Uterus (tissue), 4 donors: ENCODE results near the gene CD9. TPM values are rescaled to one million over a fixed set of nuclear protein-coding genes. Genes with fewer than 3 reads are reported as not detected.

Experiments
- DNase-seq, 2 donors: peaks; one replicate each; pipeline ENCODE4 v3.0.0-alpha.2; 2019 to 2020
- H3K27ac ChIP-seq, 2 donors: fragments of 200-600 bp; sonication (generic); 1 replicate in 1 of 2; 2 replicates in 1 of 2; pipeline ENCODE4 v1.5.1; 2016 to 2018
- H3K27me3 ChIP-seq, 2 donors: fragments of 200-600 bp; sonication (generic); one replicate each; pipeline ENCODE4 v1.5.1; 2018 to 2019; ENCODE audit warnings: control low read depth in 1 of 2
- H3K36me3 ChIP-seq, 2 donors: fragments of 200-600 bp; sonication (generic); one replicate each; pipeline ENCODE4 v1.5.1; 2019; ENCODE audit warnings: control low read depth in 1 of 2
- H3K4me1 ChIP-seq, 2 donors: fragments of 200-600 bp; sonication (generic); one replicate each; pipeline ENCODE4 v1.5.1; 2018 to 2019; ENCODE audit warnings: control low read depth in 1 of 2
- H3K4me3 ChIP-seq, 2 donors: fragments of 200-600 bp; sonication (generic); 1 replicate in 1 of 2; 2 replicates in 1 of 2; pipeline ENCODE4 v1.5.1; 2018 to 2019; ENCODE audit warnings: mild to moderate bottlenecking in 1 of 2
- H3K9me3 ChIP-seq, 2 donors: fragments of 200-600 bp; sonication (generic); one replicate each; pipeline ENCODE4 v1.5.1; 2019; ENCODE audit warnings: control low read depth in 1 of 2
- POLR2A ChIP-seq, 2 donors: fragments of 450-650 bp; IDR thresholded peaks; one replicate each; pipeline ENCODE4 v1.6.1; 2016; ENCODE audit warnings: antibody characterized with exemption in 2 of 2, mild to moderate bottlenecking in 1 of 2, moderate library complexity in 1 of 2
- intact Hi-C: fragments of 100-400 bp; cut with DNase I; formaldehyde crosslinking; loops from one replicate; pipeline ENCODE4 v1.15.1; 2023; ENCODE audit warnings: low total_unique reads
- total RNA-seq, 4 donors: library from RNA; depleted of rRNA in 3 of 4; stranded (reverse); fragments of >200 nt in 3 of 4; gene quantifications; one replicate each; pipeline versions ENCODE4 v1.1.0 to v1.2.4, GENCODE V29; 2014 to 2023
- TF ChIP-seq, protein P1 (sequence below), 4 experiments: fragments of 200-600 bp in 2 of 4; fragments of 450-650 bp in 2 of 4; sonication (generic) in 2 of 4; IDR thresholded peaks; one replicate each; pipeline ENCODE4 v1.5.1; 2016 to 2019; ENCODE audit warnings: antibody characterized with exemption in 4 of 4, mild to moderate bottlenecking in 2 of 4, moderate library complexity in 1 of 4
- donor health status: DM: yes; HTN: yes; CAD: no.

The CD9 gene
- total RNA-seq, 4 donors from 2014 or later: 161 to 275 (median 207) TPM

DNA sequence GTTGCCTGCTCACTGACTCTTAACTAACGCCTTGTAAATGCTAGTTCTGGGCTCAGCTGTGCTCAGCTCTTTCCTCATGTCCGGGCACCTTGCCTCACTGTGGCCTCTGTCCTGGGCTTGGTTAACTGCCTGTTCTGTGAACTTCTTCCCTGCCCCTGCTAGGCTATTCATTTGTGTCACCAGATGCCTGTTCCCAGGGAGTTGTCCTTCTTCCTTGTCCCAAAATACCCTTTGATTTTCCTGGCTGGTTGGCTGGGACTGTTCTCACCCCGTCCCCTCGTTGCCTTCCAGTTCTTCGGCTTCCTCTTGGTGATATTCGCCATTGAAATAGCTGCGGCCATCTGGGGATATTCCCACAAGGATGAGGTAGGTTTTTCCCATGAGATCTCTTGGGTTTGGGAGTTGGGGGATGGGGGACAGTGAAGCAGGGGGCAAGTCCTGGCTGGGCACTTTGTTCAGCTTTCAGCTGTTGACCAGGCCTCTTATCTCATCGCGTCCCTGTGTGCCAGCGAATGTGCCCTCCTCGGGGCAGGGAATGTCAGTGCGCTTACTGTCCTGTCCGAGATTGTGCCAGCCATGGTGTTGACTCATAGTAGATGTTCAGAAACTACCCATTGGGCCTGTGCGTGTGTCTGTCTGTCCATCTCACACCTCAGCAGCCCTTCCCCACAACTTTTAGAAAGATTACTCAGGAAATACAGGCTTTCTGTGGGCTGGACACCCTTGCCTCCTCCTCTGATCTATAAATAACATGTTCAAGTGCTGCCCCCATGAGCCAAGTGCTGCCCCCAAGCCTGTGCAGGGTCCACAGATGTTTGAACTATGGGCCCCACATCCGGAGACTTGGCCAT is 33.1 kb downstream of the CD9 start:
- intact Hi-C loops: no loop called here
- no peak for TF ChIP-seq POLR2A (IDR thresholded peaks at IDR 0.05)
- TF ChIP-seq, protein P1, sequence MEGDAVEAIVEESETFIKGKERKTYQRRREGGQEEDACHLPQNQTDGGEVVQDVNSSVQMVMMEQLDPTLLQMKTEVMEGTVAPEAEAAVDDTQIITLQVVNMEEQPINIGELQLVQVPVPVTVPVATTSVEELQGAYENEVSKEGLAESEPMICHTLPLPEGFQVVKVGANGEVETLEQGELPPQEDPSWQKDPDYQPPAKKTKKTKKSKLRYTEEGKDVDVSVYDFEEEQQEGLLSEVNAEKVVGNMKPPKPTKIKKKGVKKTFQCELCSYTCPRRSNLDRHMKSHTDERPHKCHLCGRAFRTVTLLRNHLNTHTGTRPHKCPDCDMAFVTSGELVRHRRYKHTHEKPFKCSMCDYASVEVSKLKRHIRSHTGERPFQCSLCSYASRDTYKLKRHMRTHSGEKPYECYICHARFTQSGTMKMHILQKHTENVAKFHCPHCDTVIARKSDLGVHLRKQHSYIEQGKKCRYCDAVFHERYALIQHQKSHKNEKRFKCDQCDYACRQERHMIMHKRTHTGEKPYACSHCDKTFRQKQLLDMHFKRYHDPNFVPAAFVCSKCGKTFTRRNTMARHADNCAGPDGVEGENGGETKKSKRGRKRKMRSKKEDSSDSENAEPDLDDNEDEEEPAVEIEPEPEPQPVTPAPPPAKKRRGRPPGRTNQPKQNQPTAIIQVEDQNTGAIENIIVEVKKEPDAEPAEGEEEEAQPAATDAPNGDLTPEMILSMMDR (IDR thresholded peaks at IDR 0.05): peak in 2 of 4 experiments; percentile 13 to 16
- Histone ChIP-seq H3K27me3 (no peaks in the 10 kb centered on the region), H3K4me1 (peaks cover 23 to 31% of the 10 kb centered on the region in 2 donors), H3K9me3 (no peaks in the 10 kb centered on the region), H3K4me3 (no peak overlapping the region), H3K27ac (peak overlapping the region; percentile 58 to 86), H3K36me3 (no peaks in the 10 kb centered on the region)
- no peak for DNase-seq

DNA sequence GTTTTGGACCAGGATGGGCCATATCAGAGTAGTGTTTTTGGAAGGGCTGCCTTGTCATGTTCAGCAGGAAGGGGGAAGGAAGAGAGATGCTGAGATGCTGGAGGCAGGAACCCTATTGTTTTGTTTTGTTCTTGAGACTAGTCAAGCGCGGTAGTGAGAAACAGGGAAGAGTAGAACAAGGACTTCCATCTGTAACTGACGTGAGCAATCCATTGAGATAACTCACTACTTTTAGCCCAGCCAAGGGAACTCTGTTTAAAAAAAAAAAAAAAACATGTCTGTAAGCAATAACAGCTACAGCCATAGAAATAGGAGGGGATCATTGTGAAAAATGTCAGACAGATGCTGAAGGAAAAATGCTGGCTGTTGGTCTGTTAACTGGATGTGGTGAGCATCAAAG is 34.0 kb downstream of the CD9 start:
- DNase-seq: no peak
- H3K27me3 ChIP-seq: no peaks in the 10 kb centered on the region
- H3K27ac ChIP-seq: peak overlapping the region; percentile 58 to 86
- TF ChIP-seq, protein P1 (IDR thresholded peaks at IDR 0.05): no peak
- no peak for TF ChIP-seq POLR2A (IDR thresholded peaks at IDR 0.05)
- H3K36me3 ChIP-seq: no peaks in the 10 kb centered on the region
- H3K9me3 ChIP-seq: no peaks in the 10 kb centered on the region
- peaks cover 15 to 23% of the 10 kb centered on the region in 2 donors for H3K4me1 ChIP-seq
- intact Hi-C loops: no loop called here
- no peak overlapping the region for H3K4me3 ChIP-seq

DNA sequence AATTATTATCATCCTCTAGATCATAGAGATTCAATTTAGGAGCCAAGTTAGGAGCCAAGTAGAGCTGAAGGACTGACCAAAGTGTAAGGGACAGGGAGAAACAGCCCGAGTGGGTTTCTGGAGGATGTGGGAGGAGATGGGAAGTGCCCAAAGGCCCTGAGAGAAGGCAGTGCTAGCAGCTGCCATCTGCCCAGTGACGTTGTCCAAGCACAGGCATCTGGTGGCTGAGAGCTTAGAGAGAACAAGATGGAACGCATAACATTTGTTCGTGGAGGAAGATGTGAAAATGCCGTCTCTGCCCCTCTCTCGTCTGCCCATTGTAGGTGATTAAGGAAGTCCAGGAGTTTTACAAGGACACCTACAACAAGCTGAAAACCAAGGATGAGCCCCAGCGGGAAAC is 34.7 kb downstream of the CD9 start:
- DNase-seq: no peak
- TF ChIP-seq, protein P1 (IDR thresholded peaks at IDR 0.05): no peak
- no peak for TF ChIP-seq POLR2A (IDR thresholded peaks at IDR 0.05)
- no peaks in the 10 kb centered on the region for H3K27me3 ChIP-seq
- H3K27ac ChIP-seq: peak overlapping the region; percentile 58 to 86
- H3K4me3 ChIP-seq: no peak overlapping the region
- H3K36me3 ChIP-seq: no peaks in the 10 kb centered on the region
- no peaks in the 10 kb centered on the region for H3K9me3 ChIP-seq
- peaks cover 11 to 19% of the 10 kb centered on the region in 2 donors for H3K4me1 ChIP-seq
- intact Hi-C loops: no loop called here

DNA sequence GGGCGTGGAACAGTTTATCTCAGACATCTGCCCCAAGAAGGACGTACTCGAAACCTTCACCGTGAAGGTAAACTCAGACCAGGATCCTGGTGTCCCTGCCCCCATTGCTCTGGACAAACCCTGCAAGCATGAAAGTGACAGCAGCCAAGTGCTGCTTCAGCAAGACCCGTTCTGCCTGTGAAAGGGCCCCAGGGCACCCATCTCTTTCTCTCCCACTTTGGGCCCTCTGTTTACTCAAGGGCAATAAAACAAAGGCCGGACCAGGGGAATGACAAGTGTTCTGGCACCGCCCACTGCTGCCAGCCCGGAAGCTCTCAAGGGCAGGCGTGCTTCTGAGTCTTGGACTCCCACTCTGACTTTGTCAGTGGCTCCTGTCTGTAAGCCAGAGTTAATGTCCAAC is 35.3 kb downstream of the CD9 start:
- Histone ChIP-seq H3K27ac (no peak overlapping the region), H3K4me3 (no peak overlapping the region), H3K27me3 (no peaks in the 10 kb centered on the region), H3K9me3 (no peaks in the 10 kb centered on the region), H3K4me1 (peaks cover 8 to 14% of the 10 kb centered on the region in 2 donors), H3K36me3 (no peaks in the 10 kb centered on the region)
- DNase-seq: no peak
- intact Hi-C loops: no loop called here
- TF ChIP-seq, protein P1 (IDR thresholded peaks at IDR 0.05): no peak
- TF ChIP-seq POLR2A (IDR thresholded peaks at IDR 0.05): no peak

DNA sequence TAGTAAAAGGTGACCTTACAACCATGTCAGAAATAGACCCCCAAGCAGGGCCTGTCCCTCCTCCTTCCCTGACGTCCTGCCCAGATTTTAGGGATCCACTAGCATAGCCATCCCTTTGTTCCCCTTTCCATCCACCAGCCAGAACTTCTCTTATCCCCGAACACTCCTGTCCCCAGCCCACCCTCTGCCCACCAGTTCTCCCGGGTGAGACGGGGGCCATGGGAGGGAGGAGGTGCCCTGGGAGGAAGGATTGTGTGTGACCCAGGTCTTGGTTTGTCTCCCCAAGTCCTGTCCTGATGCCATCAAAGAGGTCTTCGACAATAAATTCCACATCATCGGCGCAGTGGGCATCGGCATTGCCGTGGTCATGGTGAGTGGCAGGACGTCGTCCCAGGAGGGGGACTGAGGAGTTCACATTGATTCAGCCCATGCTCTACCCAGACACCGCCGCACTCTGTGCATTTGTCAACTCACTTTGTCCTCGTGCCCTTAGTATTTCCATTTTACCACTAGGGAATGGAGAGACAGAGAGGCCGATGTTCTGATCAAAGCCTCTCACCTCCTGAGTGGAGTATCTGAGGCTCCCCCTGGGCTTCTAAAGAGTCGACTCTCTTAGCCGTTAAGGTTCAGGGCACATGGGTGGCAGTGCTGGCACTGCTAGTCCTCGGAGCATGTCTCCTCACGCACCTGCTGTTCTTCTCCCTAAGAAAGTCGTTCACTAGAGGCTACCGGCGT is 35.9 kb downstream of the CD9 start:
- H3K36me3 ChIP-seq: no peaks in the 10 kb centered on the region
- no peak overlapping the region for H3K27ac ChIP-seq
- no peak overlapping the region for H3K4me3 ChIP-seq
- no peaks in the 10 kb centered on the region for H3K9me3 ChIP-seq
- intact Hi-C loops: no loop called here
- H3K27me3 ChIP-seq: no peaks in the 10 kb centered on the region
- no peak for DNase-seq
- H3K4me1 ChIP-seq: peaks cover 4 to 8% of the 10 kb centered on the region in 2 donors
- TF ChIP-seq, protein P1 (IDR thresholded peaks at IDR 0.05): no peak
- TF ChIP-seq POLR2A (IDR thresholded peaks at IDR 0.05): no peak
